HEK293T (cell line): ENCODE results near the gene COPS3.

Experiments used
- BHLHE40 ChIP-seq: fragments of 450-650 bp; IDR thresholded peaks from 2 replicates; pipeline ENCODE4 v1.6.1; 2016; ENCODE audit warnings: mild to moderate bottlenecking, moderate library complexity, borderline replicate concordance
- FOXK2 ChIP-seq: fragments of 450-650 bp; IDR thresholded peaks from 2 replicates; pipeline ENCODE4 v1.6.1; 2016; ENCODE audit warnings: mild to moderate bottlenecking
- L3MBTL2 ChIP-seq: fragments of 450-650 bp; conservative IDR thresholded peaks from 2 replicates; pipeline ENCODE4 v1.6.1; 2016; ENCODE audit warnings: mild to moderate bottlenecking
- SP1 ChIP-seq: fragments of 450-650 bp; IDR thresholded peaks from 2 replicates; pipeline ENCODE4 v1.6.1; 2017
- SUZ12 ChIP-seq: fragments of 450-650 bp; IDR thresholded peaks from 2 replicates; pipeline ENCODE4 v1.6.1; 2016; ENCODE audit warnings: mild to moderate bottlenecking
- TARDBP ChIP-seq: fragments of 450-650 bp; IDR thresholded peaks from 2 replicates; pipeline ENCODE4 v1.6.1; 2016

GRCh38 chr17:17227608-17228520 lies 53.2 kb downstream of the COPS3 start:
- TF ChIP-seq SP1 (no peak), SUZ12 (no peak), TARDBP (no peak), FOXK2 (no peak), L3MBTL2 (no peak), BHLHE40 (no peak)
